GM21737 (cell line): ENCODE results near the gene SLC6A19.

Source experiments
- ATAC-seq: cut with Tn5 transposase; IDR thresholded peaks from one replicate; pipeline ENCODE4 v1.9.1; 2021; ENCODE audit warnings: mild to moderate bottlenecking, moderate library complexity; ENCODE audit not compliant: unreplicated experiment

SLC6A19 gene

DNA sequence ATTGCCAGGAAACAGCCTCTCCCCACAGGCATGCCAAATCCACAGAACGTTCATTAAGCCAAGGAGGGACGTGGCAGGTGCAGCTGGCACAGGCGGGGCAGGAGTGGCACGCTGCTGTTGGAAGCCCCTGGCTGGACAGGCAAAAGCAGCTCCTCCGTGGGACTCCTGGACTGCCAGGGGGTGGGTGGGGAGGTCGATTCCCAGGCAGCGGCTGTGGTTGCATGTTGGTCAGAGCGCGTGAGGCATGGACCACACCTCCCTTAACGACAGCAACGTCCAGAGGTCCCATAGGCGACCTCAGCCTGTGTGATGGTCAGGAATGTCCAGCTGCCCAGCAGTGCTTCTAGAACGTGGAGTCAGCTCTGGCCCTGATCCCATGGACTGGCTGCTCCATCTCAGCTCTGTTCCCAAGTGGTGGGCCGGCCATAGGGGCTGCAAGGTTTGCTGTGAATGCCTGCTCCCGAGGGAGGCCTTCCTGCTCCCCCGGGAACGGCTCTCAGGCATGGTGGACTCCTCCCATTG, 6.9 kb downstream of the SLC6A19 start:
- ATAC-seq: no peak

- ATAC-seq: no peak
Measured at GRCh38 chr5:1208743-1209488, 7.5 kb downstream of the SLC6A19 start.

DNA sequence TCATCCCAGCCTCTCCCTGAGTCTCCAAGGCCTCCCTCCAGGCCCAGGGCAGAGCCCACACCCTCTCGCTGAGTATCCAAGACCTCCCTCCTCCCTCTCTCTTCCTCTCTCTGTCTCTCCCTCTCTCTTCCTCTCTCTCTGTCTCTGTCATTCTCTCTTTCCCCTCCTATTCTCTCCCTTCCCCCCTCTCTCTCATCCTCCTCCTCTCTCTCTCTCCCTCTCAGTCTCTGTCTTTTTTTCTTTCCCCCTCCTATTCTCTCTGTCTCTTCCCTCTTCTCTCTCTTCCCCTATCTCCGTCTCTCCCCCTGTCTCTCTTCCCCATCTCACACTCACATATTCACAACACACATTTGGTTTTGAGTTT, 8.1 kb downstream of the SLC6A19 start:
- no peak for ATAC-seq

DNA sequence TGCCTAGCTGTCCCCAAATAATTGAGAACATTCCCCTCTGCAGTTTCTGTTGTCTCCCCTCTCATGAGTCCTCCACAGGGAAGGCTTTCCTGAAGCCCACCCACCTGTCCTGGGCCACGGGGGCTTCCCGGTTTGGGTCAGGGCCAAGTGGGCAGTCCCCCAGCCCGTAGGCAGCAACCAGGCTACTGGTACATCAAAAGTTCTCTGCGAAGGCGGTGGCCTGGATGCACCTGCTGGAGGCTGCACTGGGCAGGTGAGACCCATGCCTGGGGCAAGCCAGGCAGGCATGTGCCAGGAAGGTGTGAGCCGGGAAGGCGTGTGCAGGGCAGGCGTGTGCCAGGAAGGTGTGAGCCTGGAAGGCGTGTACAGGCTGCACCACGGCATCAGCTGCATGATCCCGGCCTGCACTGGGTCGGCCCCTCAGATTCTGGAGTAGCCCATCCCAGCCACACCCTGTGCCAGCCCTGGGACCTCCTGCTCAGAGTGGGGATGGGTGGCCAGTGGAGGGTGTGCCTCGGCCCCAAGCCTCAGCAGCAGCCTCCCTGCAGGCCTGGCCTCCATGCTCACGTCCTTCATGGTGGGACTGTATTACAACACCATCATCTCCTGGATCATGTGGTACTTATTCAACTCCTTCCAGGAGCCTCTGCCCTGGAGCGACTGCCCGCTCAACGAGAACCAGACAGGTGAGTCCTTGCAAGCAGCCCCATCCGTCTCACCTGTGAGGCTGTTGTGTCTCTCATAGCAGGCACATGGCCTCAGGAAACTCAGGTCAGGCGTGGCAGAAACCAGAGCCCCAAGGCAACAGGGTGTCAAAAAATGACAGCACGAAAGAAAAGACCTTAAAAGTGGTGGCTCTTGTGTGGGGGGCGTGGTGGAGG, 8.7 kb downstream of the SLC6A19 start:
- ATAC-seq: no peak

DNA sequence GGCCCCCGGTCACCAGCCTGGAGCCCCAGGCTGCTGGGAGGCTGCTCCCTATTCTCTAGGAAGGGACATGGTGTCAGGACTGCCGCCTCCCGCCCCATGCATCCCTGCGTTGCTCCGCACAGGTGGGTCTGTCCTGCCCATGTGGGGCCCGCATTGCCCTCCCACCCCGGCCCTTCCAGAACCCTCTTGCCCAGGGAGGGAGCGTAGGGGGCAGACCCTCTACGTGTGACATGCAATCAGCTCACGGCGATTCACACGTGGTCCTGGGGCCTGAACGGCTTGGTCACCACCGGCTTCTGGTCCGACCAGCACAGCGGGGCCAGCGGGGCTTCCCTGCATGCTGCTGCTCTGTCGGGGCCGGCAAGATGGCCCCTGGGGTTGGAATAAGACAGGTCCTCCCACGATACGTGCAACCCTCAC, 9.4 kb downstream of the SLC6A19 start:
- ATAC-seq: no peak

GRCh38 chr5:1211701-1212100, 10.3 kb downstream of the SLC6A19 start:
- ATAC-seq: no peak

- no peak for ATAC-seq
Measured at GRCh38 chr5:1212271-1212670, 10.9 kb downstream of the SLC6A19 start.

- ATAC-seq: no peak
Measured at GRCh38 chr5:1212881-1213280, 11.5 kb downstream of the SLC6A19 start.

DNA sequence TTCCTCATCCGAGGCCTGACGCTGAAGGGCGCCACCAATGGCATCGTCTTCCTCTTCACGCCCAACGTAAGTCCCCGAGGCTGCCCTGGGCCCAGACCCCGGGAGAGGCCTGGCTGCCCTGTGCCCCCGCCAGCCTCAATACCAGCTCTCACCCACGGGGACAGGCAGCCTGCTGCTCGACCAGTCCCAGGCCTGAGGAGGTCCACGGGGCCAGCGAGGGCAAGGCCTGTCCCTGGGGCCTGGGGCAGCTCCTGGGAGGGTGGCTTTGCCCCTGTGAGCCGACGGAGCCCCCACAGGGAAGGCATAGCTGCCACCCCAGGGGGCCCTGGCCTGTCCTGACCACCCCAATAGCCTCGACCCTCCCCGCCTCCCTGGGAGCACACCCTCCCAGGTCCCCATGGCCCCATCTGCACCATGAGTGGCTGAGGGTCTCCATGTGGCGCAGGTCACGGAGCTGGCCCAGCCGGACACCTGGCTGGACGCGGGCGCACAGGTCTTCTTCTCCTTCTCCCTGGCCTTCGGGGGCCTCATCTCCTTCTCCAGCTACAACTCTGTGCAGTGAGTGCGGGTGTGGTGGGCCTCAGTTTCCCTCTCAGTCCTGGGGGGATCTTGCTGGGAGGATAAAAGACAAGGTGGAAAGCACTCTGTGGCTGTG, 12.2 kb downstream of the SLC6A19 start:
- no peak for ATAC-seq

DNA sequence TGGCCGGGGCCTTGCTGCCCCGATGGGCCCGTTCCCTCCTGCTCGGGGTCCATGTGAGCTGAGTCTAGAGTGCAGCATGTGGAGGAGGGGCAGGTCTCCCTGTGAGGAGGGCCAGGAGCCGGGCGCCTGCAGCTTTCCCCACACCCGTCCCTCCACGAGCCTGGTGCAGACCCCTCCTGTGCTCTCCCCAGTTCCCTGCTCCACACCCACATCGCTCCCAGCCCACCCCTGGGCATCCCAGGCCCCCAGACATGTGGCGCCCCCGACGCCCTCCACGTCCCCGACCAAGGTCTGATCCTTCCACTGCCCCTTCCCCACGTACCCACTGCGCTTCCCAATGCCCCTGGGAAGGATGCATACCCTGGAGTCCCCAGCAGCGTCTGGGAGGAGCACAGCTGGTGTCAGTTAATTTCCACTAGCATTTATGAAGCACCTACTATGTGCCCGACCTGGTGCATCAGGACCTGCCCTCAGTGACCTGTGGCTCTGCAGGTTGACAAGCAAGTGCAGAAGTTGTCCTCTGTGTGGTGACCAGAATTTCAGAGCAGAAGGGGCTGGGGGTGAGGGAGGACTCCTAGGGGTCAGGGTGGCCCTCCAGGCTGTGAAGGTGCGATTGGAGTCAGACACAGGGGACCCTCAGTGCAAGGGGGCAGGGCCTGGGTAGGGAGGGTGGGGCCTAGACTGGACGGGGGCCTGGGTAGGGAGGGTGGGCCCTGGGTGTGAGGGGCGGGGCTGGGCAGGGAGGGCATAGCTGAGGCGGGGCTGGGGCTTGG, 13.0 kb downstream of the SLC6A19 start:
- no peak for ATAC-seq

DNA sequence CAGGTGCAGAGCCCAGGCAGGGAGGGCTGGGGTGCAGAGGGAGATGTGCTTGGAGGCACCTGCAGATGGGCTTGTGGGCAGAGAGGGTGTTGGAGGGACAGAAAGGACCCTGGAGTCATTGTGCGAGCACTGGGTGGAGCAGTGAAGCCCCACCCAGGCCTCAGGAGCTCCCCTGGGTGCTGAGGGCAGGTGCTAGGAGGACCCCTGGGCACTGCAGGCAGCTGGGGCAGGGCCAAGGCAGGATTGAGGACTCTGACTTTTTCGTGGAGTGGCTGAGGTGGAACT, 13.5 kb downstream of the SLC6A19 start:
- ATAC-seq: no peak

DNA sequence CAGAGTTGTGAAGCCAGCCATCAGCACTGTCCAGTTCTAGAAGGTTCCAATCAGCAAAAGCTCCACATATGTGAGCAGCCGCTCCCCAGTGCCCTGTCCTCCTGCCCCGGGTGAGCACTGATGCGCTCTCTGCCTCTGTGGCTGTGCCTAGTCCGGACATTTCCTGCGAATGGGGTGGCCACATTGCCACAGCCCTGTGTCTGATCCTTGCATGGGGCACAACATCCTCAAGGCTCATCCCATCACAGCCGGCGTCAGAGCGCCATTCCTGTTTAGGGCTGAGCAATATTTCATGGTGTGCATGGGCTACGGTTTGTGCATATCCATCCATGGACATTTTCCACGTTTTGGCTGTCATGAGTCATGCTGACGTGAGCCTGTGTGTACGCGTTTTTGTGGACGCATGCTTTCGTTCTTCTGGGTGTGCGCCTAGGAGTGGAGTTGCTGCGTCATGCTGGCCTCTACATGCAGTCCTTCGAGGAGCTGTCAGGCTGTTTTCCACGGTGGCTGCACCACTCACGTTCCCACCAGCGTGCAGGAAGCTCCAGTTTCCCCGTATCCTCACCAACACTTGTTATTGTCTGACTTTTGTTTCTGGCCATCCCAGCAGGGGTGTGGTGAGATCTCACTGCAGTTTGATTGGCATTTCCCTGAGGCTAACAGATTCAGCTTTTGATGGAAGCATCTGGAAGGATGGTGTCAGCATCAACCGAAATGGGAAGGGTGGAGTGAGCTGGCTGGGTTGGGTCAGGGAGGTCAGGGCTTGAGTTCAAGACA, 14.1 kb downstream of the SLC6A19 start:
- ATAC-seq: no peak

- ATAC-seq: no peak
Measured at GRCh38 chr5:1216211-1216917, 15.0 kb downstream of the SLC6A19 start.

DNA sequence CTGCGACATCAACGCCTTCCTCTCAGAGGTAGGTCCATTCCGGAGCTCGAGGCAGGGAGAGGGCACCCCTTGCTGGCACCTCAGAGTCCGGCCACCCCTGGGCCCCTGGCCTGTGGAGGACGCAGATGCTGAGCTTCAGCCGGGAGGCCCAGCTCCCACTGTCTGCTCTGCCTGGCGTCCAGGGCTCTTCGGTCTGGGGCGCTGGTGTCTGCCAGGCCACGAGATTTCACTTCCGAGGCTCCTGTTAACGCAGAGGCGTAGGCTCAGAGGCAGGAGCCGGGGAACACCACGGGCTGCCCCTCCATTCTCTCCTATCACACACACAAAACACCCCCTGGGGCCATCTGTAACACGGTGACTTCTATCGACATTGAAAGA, 15.5 kb downstream of the SLC6A19 start:
- no peak for ATAC-seq

GRCh38 chr5:1217596-1218206, 16.3 kb downstream of the SLC6A19 start:
- no peak for ATAC-seq

GRCh38 chr5:1218351-1219080, 17.1 kb downstream of the SLC6A19 start:
- ATAC-seq: no peak

- ATAC-seq: no peak
Measured at GRCh38 chr5:1219098-1219767, 17.8 kb downstream of the SLC6A19 start.

DNA sequence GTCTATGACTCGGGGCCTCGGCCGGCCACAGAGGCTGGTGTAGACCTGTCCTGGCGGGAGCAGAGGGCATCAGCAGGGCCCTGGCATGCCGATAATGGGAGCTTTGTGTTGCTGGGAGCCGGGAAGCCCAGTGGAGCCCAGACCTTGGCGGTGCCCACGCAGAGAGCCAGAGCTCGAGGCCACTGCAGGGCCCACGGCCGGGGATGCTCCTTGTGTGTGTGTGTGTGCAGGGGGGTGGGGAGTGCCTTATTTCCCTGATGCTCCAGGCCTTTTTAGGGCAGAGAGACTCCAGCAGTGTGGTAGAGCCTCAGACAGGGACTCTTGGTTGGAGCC, 18.3 kb downstream of the SLC6A19 start:
- ATAC-seq: no peak
